ENCODE data around the gene NAALADL2. TPM values are rescaled to one million over a fixed set of nuclear protein-coding genes. Genes with fewer than 3 reads are reported as not detected.
"Not testable (repeated sequence)": the region's sequence is repeated elsewhere in the genome, so short reads cannot be mapped to it uniquely, and the experiment has no call there.

Gene NAALADL2
- total and polyA plus RNA-seq, 5 donors: 1.3 to 10.7 (median 9.7) TPM

GRCh38 chr3:175075269-175075668 lies 216.1 kb downstream of the NAALADL2 start:
- Histone ChIP-seq H3K27ac (ENCODE audit: low read length) (no peak overlapping the region), H3K4me3 (ENCODE audit: low read length) (no peak overlapping the region), H3K4me1 (ENCODE audit: control insufficient read depth, insufficient read depth, low read length) (no peaks in the 10 kb centered on the region), H3K27me3 (ENCODE audit: control insufficient read depth, insufficient read depth) (no peaks in the 10 kb centered on the region), H3K9me3 (ENCODE audit: control insufficient read depth, low read length) (no peaks in the 10 kb centered on the region)
- ATAC-seq (no peak), DNase-seq (no peak)
- intact Hi-C loops (cut with DNase I): no loop called here

- Histone ChIP-seq H3K4me1 (ENCODE audit: control insufficient read depth, insufficient read depth, low read length) (no peaks in the 10 kb centered on the region), H3K4me3 (ENCODE audit: low read length) (no peak overlapping the region), H3K27ac (ENCODE audit: low read length) (no peak overlapping the region), H3K9me3 (ENCODE audit: control insufficient read depth, low read length) (no peaks in the 10 kb centered on the region), H3K27me3 (ENCODE audit: control insufficient read depth, insufficient read depth) (no peaks in the 10 kb centered on the region)
- no peak for DNase-seq
- no peak for ATAC-seq
- intact Hi-C loops (cut with DNase I): no loop called here
- WGBS: 49% methylated on average over 3 of the region's 3 CpGs
These were observed 218.1 kb downstream of the NAALADL2 start for GRCh38 chr3:175077216-175077615.

GRCh38 chr3:175082631-175083030 lies 223.5 kb downstream of the NAALADL2 start:
- intact Hi-C loops (cut with DNase I): no loop called here
- Histone ChIP-seq H3K27ac (ENCODE audit: low read length) (no peak overlapping the region), H3K9me3 (ENCODE audit: control insufficient read depth, low read length) (no peaks in the 10 kb centered on the region), H3K4me1 (ENCODE audit: control insufficient read depth, insufficient read depth, low read length) (no peaks in the 10 kb centered on the region), H3K27me3 (ENCODE audit: control insufficient read depth, insufficient read depth) (no peaks in the 10 kb centered on the region), H3K4me3 (ENCODE audit: low read length) (no peak overlapping the region)
- no peak for DNase-seq
- ATAC-seq: no peak

GRCh38 chr3:175087128-175087527 lies 228.0 kb downstream of the NAALADL2 start:
- ATAC-seq; H3K27ac ChIP-seq (ENCODE audit: low read length); H3K27me3 ChIP-seq (ENCODE audit: control insufficient read depth, insufficient read depth); DNase-seq; H3K9me3 ChIP-seq (ENCODE audit: control insufficient read depth, low read length); H3K4me3 ChIP-seq (ENCODE audit: low read length); H3K4me1 ChIP-seq (ENCODE audit: control insufficient read depth, insufficient read depth, low read length); intact Hi-C loops (cut with DNase I): not testable (repeated sequence)
- 92% methylated on average over 19 of the region's 19 CpGs for WGBS

GRCh38 chr3:175088766-175089380 lies 229.7 kb downstream of the NAALADL2 start:
- 77% methylated on average over 3 of the region's 3 CpGs for WGBS
- intact Hi-C loops (cut with DNase I): no loop called here
- no peak overlapping the region for H3K4me3 ChIP-seq (ENCODE audit: low read length)
- no peaks in the 10 kb centered on the region for H3K4me1 ChIP-seq (ENCODE audit: control insufficient read depth, insufficient read depth, low read length)
- no peaks in the 10 kb centered on the region for H3K27me3 ChIP-seq (ENCODE audit: control insufficient read depth, insufficient read depth)
- ATAC-seq: no peak
- no peak overlapping the region for H3K27ac ChIP-seq (ENCODE audit: low read length)
- DNase-seq: no peak
- no peaks in the 10 kb centered on the region for H3K9me3 ChIP-seq (ENCODE audit: control insufficient read depth, low read length)

- Histone ChIP-seq H3K27me3 (ENCODE audit: control insufficient read depth, insufficient read depth) (no peaks in the 10 kb centered on the region), H3K9me3 (ENCODE audit: control insufficient read depth, low read length) (no peaks in the 10 kb centered on the region), H3K4me3 (ENCODE audit: low read length) (no peak overlapping the region), H3K4me1 (ENCODE audit: control insufficient read depth, insufficient read depth, low read length) (no peaks in the 10 kb centered on the region), H3K27ac (ENCODE audit: low read length) (no peak overlapping the region)
- DNase-seq (no peak), ATAC-seq (no peak)
- intact Hi-C loops (cut with DNase I): no loop called here
- WGBS: 79% methylated on average over 7 of the region's 7 CpGs
These were observed 232.4 kb downstream of the NAALADL2 start for GRCh38 chr3:175091426-175092114.

GRCh38 chr3:175093748-175094147 lies 234.6 kb downstream of the NAALADL2 start:
- intact Hi-C loops (cut with DNase I): no loop called here
- Histone ChIP-seq H3K27ac (ENCODE audit: low read length) (no peak overlapping the region), H3K4me1 (ENCODE audit: control insufficient read depth, insufficient read depth, low read length) (no peaks in the 10 kb centered on the region), H3K9me3 (ENCODE audit: control insufficient read depth, low read length) (no peaks in the 10 kb centered on the region), H3K4me3 (ENCODE audit: low read length) (no peak overlapping the region), H3K27me3 (ENCODE audit: control insufficient read depth, insufficient read depth) (no peaks in the 10 kb centered on the region)
- ATAC-seq (no peak), DNase-seq (no peak)
- 73% methylated on average over 3 of the region's 3 CpGs for WGBS

GRCh38 chr3:175094344-175094743 lies 235.2 kb downstream of the NAALADL2 start:
- no peak overlapping the region for H3K27ac ChIP-seq (ENCODE audit: low read length)
- intact Hi-C loops (cut with DNase I): no loop called here
- H3K4me3 ChIP-seq (ENCODE audit: low read length): no peak overlapping the region
- ATAC-seq (no peak), DNase-seq (no peak)
- no peaks in the 10 kb centered on the region for H3K27me3 ChIP-seq (ENCODE audit: control insufficient read depth, insufficient read depth)
- 49% methylated on average over 2 of the region's 2 CpGs for WGBS
- no peaks in the 10 kb centered on the region for H3K4me1 ChIP-seq (ENCODE audit: control insufficient read depth, insufficient read depth, low read length)
- no peaks in the 10 kb centered on the region for H3K9me3 ChIP-seq (ENCODE audit: control insufficient read depth, low read length)

- H3K27ac ChIP-seq (ENCODE audit: low read length): no peak overlapping the region
- DNase-seq: no peak
- ATAC-seq: no peak
- H3K9me3 ChIP-seq (ENCODE audit: control insufficient read depth, low read length): no peaks in the 10 kb centered on the region
- intact Hi-C loops (cut with DNase I): no loop called here
- H3K27me3 ChIP-seq (ENCODE audit: control insufficient read depth, insufficient read depth): no peaks in the 10 kb centered on the region
- no peak overlapping the region for H3K4me3 ChIP-seq (ENCODE audit: low read length)
- no peaks in the 10 kb centered on the region for H3K4me1 ChIP-seq (ENCODE audit: control insufficient read depth, insufficient read depth, low read length)
- 91% methylated on average over 1 of the region's 1 CpG for WGBS
These were observed 239.5 kb downstream of the NAALADL2 start for GRCh38 chr3:175098644-175099043.

- no peak overlapping the region for H3K4me3 ChIP-seq (ENCODE audit: low read length)
- H3K27ac ChIP-seq (ENCODE audit: low read length): no peak overlapping the region
- H3K4me1 ChIP-seq (ENCODE audit: control insufficient read depth, insufficient read depth, low read length): no peaks in the 10 kb centered on the region
- DNase-seq: no peak
- ATAC-seq: no peak
- no peaks in the 10 kb centered on the region for H3K27me3 ChIP-seq (ENCODE audit: control insufficient read depth, insufficient read depth)
- WGBS: 49% methylated on average over 1 of the region's 1 CpG
- no peaks in the 10 kb centered on the region for H3K9me3 ChIP-seq (ENCODE audit: control insufficient read depth, low read length)
- intact Hi-C loops (cut with DNase I): no loop called here
These were observed 243.0 kb downstream of the NAALADL2 start for GRCh38 chr3:175102161-175102560.

- Histone ChIP-seq H3K4me1 (ENCODE audit: control insufficient read depth, insufficient read depth, low read length) (no peaks in the 10 kb centered on the region), H3K4me3 (ENCODE audit: low read length) (no peak overlapping the region), H3K27me3 (ENCODE audit: control insufficient read depth, insufficient read depth) (no peaks in the 10 kb centered on the region), H3K9me3 (ENCODE audit: control insufficient read depth, low read length) (no peaks in the 10 kb centered on the region), H3K27ac (ENCODE audit: low read length) (no peak overlapping the region)
- intact Hi-C loops (cut with DNase I): no loop called here
- ATAC-seq: no peak
- DNase-seq: no peak
These were observed 244.2 kb downstream of the NAALADL2 start for GRCh38 chr3:175103298-175103697.

GRCh38 chr3:175105066-175105465 lies 245.9 kb downstream of the NAALADL2 start:
- DNase-seq (no peak), ATAC-seq (no peak)
- H3K27ac ChIP-seq (ENCODE audit: low read length): no peak overlapping the region
- no peak overlapping the region for H3K4me3 ChIP-seq (ENCODE audit: low read length)
- no peaks in the 10 kb centered on the region for H3K27me3 ChIP-seq (ENCODE audit: control insufficient read depth, insufficient read depth)
- H3K9me3 ChIP-seq (ENCODE audit: control insufficient read depth, low read length): no peaks in the 10 kb centered on the region
- H3K4me1 ChIP-seq (ENCODE audit: control insufficient read depth, insufficient read depth, low read length): no peaks in the 10 kb centered on the region
- intact Hi-C loops (cut with DNase I): no loop called here
